HG03439 (cell line): ENCODE measurements around the gene HTRA1.

Experiments used
- ATAC-seq: cut with Tn5 transposase; IDR thresholded peaks from one replicate; pipeline ENCODE4 v1.9.1; 2021; ENCODE audit warnings: mild to moderate bottlenecking, moderate library complexity; ENCODE audit not compliant: unreplicated experiment

HTRA1 gene

GRCh38 chr10:122550427-122550826 lies 89.1 kb downstream of the HTRA1 start:
- ATAC-seq, result no peak

GRCh38 chr10:122550983-122551382 lies 89.6 kb downstream of the HTRA1 start:
- no peak for ATAC-seq

- no peak for ATAC-seq
These were observed 90.1 kb downstream of the HTRA1 start for GRCh38 chr10:122551450-122551849.

- ATAC-seq, result no peak
These were observed 92.0 kb downstream of the HTRA1 start for GRCh38 chr10:122553341-122553740.

GRCh38 chr10:122554131-122555036 lies 93.0 kb downstream of the HTRA1 start:
- ATAC-seq, result no peak

- no peak for ATAC-seq
These were observed 94.1 kb downstream of the HTRA1 start for GRCh38 chr10:122555442-122555841.

GRCh38 chr10:122557516-122557915 lies 96.2 kb downstream of the HTRA1 start:
- ATAC-seq, result no peak

GRCh38 chr10:122558452-122558851 lies 97.1 kb downstream of the HTRA1 start:
- no peak for ATAC-seq

- no peak for ATAC-seq
These were observed 97.9 kb downstream of the HTRA1 start for GRCh38 chr10:122559228-122559627.

GRCh38 chr10:122560279-122560804 lies 99.0 kb downstream of the HTRA1 start, which contains the start of gene DMBT1:
TSS of gene DMBT1 (plus strand) at chr10:122560754. CDS start at chr10:122560771, 17 bp downstream.
- no peak for ATAC-seq

GRCh38 chr10:122561212-122561611 lies 99.9 kb downstream of the HTRA1 start:
- ATAC-seq, result no peak

- no peak for ATAC-seq
These were observed 100.4 kb downstream of the HTRA1 start for GRCh38 chr10:122561792-122562191.
